Suprapubic skin (tissue), 3 donors: ENCODE results near the gene MFAP1.

Experiments
- EP300 ChIP-seq: sonication (generic); formaldehyde crosslinking; IDR thresholded peaks from one replicate; pipeline ENCODE4 v1.6.1; 2017; ENCODE audit warnings: antibody characterized with exemption
- POLR2A ChIP-seq, 2 donors: fragments of 450-650 bp; IDR thresholded peaks; one replicate each; pipeline ENCODE4 v1.6.1; 2017; ENCODE audit warnings: antibody characterized with exemption in 2 of 2, mild to moderate bottlenecking in 2 of 2, moderate library complexity in 2 of 2
- TF ChIP-seq, protein P1 (sequence below), 2 donors: fragments of 200-600 bp in 1 of 2; fragments of 450-650 bp in 1 of 2; sonication (generic) in 1 of 2; IDR thresholded peaks; one replicate each; pipeline ENCODE4 v1.5.1; 2016 to 2019; ENCODE audit warnings: antibody characterized with exemption in 2 of 2, mild to moderate bottlenecking in 1 of 2, moderate library complexity in 1 of 2

DNA sequence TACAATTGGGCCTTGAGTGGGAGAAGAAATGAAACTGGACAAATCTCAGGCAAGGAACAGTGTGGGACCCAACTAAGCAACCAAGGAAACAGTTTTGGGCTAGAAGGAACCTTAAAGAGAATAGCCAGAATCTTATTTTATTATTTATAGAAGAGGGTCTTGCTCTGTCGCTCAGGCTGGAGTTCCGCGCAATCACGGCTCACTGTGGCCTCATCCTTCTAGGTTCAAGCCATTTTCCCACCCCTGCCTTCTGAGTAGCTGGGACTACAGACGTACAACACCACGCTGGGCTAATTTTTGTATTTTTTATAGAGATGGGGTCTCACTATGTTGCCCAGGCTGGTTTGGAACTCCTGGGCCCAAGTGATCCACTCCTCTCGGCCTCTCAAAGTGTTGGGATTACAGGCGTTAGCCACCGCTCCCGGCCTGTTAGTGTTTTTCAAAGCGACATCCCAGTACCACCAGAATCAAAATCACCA, 1.6 kb upstream of the MFAP1 start:
- TF ChIP-seq, protein P1, sequence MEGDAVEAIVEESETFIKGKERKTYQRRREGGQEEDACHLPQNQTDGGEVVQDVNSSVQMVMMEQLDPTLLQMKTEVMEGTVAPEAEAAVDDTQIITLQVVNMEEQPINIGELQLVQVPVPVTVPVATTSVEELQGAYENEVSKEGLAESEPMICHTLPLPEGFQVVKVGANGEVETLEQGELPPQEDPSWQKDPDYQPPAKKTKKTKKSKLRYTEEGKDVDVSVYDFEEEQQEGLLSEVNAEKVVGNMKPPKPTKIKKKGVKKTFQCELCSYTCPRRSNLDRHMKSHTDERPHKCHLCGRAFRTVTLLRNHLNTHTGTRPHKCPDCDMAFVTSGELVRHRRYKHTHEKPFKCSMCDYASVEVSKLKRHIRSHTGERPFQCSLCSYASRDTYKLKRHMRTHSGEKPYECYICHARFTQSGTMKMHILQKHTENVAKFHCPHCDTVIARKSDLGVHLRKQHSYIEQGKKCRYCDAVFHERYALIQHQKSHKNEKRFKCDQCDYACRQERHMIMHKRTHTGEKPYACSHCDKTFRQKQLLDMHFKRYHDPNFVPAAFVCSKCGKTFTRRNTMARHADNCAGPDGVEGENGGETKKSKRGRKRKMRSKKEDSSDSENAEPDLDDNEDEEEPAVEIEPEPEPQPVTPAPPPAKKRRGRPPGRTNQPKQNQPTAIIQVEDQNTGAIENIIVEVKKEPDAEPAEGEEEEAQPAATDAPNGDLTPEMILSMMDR (IDR thresholded peaks at IDR 0.05), result no peak
- TF ChIP-seq POLR2A (IDR thresholded peaks at IDR 0.05) (no peak), EP300 (no peak)
